NT2/D1 (cell line): Measurements from ENCODE around the gene ZSCAN31.

Experiments
- DNase-seq: peaks from one replicate; pipeline ENCODE4 v3.0.0-alpha.2; 2011; ENCODE audit warnings: low read depth, low spot score
- H3K27me3 ChIP-seq: 2 replicates; pipeline ENCODE4 v1.6.0; 2011; ENCODE audit warnings: mild to moderate bottlenecking; ENCODE audit not compliant: insufficient read length, insufficient read depth
- H3K36me3 ChIP-seq: 2 replicates; pipeline ENCODE4 v1.6.1; 2011; ENCODE audit warnings: mild to moderate bottlenecking, low read length, mixed read lengths; ENCODE audit not compliant: insufficient read depth, insufficient read length
- H3K4me1 ChIP-seq: 2 replicates; pipeline ENCODE4 v1.5.1; 2011; ENCODE audit not compliant: insufficient read depth, insufficient read length
- H3K4me3 ChIP-seq: 2 replicates; pipeline ENCODE4 v1.5.1; 2011; ENCODE audit warnings: low read depth; ENCODE audit not compliant: insufficient read length
- H3K9ac ChIP-seq: 2 replicates; pipeline ENCODE4 v1.6.0; 2011; ENCODE audit warnings: low read depth; ENCODE audit not compliant: insufficient read length
- H3K9me3 ChIP-seq: 2 replicates; pipeline ENCODE4 v1.5.1; 2011; ENCODE audit warnings: mild to moderate bottlenecking, low read length; ENCODE audit not compliant: insufficient read depth
- SUZ12 ChIP-seq: IDR thresholded peaks from 2 replicates; pipeline ENCODE4 v1.6.1; 2011; ENCODE audit not compliant: insufficient read length, insufficient read depth; ENCODE audit errors: extremely low read depth
- YY1 ChIP-seq: IDR thresholded peaks from 2 replicates; pipeline ENCODE4 v1.6.1; 2011; ENCODE audit not compliant: insufficient read length, insufficient read depth
- ZNF274 ChIP-seq: IDR thresholded peaks from 2 replicates; pipeline ENCODE4 v1.6.1; 2011; ENCODE audit warnings: mild to moderate bottlenecking, low read depth, low read length

The ZSCAN31 gene

GRCh38 chr6:28282926-28283325 is 53.0 kb downstream of the ZSCAN31 start:
- Histone ChIP-seq H3K9me3 (no peaks in the 10 kb centered on the region), H3K36me3 (peaks cover 40% of the 10 kb centered on the region), H3K27me3 (peaks cover 4% of the 10 kb centered on the region), H3K9ac (no peak overlapping the region), H3K4me3 (no peak overlapping the region), H3K4me1 (no peaks in the 10 kb centered on the region)
- TF ChIP-seq SUZ12 = no peak
- no peak for TF ChIP-seq YY1
- no peak for TF ChIP-seq ZNF274
- DNase-seq = no peak

GRCh38 chr6:28281288-28282064 is 54.5 kb downstream of the ZSCAN31 start, which contains the start of gene PGBD1:
Gene PGBD1 (plus strand): TSS chr6:28281572. CDS start chr6:28283814, 2,242 bp downstream.
- H3K4me3 ChIP-seq = peak within 1 kb of the TSS; percentile 76
- peaks cover 4% of the 10 kb centered on the region for H3K27me3 ChIP-seq
- peak within 1 kb of the TSS; percentile 83 for H3K9ac ChIP-seq
- DNase-seq = peak; percentile 66
- TF ChIP-seq YY1 = no peak
- H3K4me1 ChIP-seq = no peaks in the 10 kb centered on the region
- H3K36me3 ChIP-seq = peaks cover 35% of the 10 kb centered on the region
- H3K9me3 ChIP-seq = no peaks in the 10 kb centered on the region

- TF ChIP-seq ZNF274 (no peak), SUZ12 (no peak), YY1 (no peak)
- H3K9me3 ChIP-seq = no peaks in the 10 kb centered on the region
- no peak for DNase-seq
- H3K27me3 ChIP-seq = peaks cover 4% of the 10 kb centered on the region
- H3K4me1 ChIP-seq = no peaks in the 10 kb centered on the region
- peak overlapping the region; percentile 21 for H3K4me3 ChIP-seq
- no peak overlapping the region for H3K9ac ChIP-seq
- peaks cover 33% of the 10 kb centered on the region for H3K36me3 ChIP-seq
Observed at GRCh38 chr6:28280595-28281287, 55.2 kb downstream of the ZSCAN31 start.

GRCh38 chr6:28277746-28278145 is 58.2 kb downstream of the ZSCAN31 start:
- DNase-seq = no peak
- Histone ChIP-seq H3K9ac (no peak overlapping the region), H3K27me3 (peaks cover 4% of the 10 kb centered on the region), H3K4me3 (no peak overlapping the region), H3K9me3 (no peaks in the 10 kb centered on the region), H3K4me1 (no peaks in the 10 kb centered on the region), H3K36me3 (peaks cover 35% of the 10 kb centered on the region)
- TF ChIP-seq ZNF274 = no peak
- no peak for TF ChIP-seq SUZ12
- no peak for TF ChIP-seq YY1

- TF ChIP-seq ZNF274 = no peak
- no peak for TF ChIP-seq YY1
- no peak for TF ChIP-seq SUZ12
- no peaks in the 10 kb centered on the region for H3K27me3 ChIP-seq
Observed at GRCh38 chr6:28274888-28275287, 61.1 kb downstream of the ZSCAN31 start.

More at GRCh38 chr6:28274888-28275287, 61.1 kb downstream of the ZSCAN31 start:
- no peak overlapping the region for H3K9ac ChIP-seq
- no peaks in the 10 kb centered on the region for H3K9me3 ChIP-seq
- no peak for DNase-seq
- no peaks in the 10 kb centered on the region for H3K4me1 ChIP-seq
- H3K4me3 ChIP-seq = no peak overlapping the region
- peaks cover 50% of the 10 kb centered on the region for H3K36me3 ChIP-seq
